DMS 273 treated with DMSO at 0.1 percent for 48 hours (cell line): ENCODE measurements around the gene TNFRSF18.
"Not testable (repeated sequence)": the region's sequence is repeated elsewhere in the genome, so short reads cannot be mapped to it uniquely, and the experiment has no call there.

Experiments used
- DNase-seq: peaks from one replicate; lab custom pipeline; 2025; lab: John Stamatoyannopoulos, UW

TNFRSF18 gene

GRCh38 chr1:1197551-1198422, 8.6 kb downstream of the TNFRSF18 start:
- no peak for DNase-seq

- no peak for DNase-seq
Observed at GRCh38 chr1:1197188-1197500, 9.2 kb downstream of the TNFRSF18 start.

DNA sequence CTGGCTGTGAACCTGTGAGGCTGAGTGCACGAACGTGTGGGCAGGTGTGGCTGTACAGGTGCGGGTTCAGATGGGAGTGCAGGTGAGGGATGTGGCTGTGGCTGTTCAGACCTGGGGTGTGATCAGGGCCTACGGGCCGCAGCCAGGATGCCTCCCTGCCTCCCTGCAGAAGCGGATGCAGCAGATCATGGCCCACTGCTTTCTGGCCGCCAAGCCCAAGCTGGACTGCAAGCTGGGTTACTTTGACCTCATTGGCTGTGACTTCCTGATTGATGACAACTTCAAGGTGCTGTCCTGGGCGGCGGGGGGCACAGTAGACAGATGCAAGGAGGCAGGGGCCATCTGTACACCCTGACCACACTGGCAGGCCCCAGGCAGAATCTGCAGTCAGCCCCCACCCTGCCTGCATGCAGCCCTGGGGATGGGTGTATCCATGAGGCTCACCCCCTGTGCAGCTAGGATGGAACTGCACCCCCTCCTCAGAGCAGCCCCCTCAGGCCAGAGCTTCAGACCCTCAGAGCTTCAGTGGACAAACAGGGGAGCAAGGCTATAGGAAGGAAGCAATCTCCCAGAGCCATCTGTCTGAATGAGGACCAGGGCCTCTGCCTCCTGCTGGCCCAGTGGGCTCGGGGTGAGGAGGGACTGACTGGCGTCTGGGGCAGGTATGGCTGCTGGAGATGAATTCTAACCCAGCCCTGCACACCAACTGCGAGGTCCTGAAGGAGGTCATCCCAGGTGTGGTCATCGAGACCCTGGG, 9.8 kb downstream of the TNFRSF18 start:
- DNase-seq, result no peak

- DNase-seq, result not testable (repeated sequence)
Observed at GRCh38 chr1:1195726-1196125, 10.7 kb downstream of the TNFRSF18 start.

DNA sequence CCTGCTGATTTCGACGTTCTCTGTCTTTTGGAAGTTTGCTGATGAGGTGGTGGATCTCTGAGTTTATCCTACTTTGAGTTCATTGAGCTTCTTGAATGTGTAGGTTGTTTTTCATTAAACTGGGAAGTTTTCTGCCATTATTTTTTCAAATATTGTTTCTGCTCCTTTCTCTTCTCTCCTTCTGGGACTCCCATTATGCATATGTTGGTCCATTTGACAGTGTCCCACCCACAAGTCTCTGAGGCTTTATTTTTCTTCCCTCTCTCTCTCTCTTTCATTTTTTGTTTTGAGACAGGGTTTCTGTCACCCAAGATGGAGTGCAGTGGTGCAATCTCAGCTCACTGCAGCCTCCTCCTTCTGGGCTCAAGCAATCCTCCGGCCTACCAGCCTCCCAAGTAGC, 11.7 kb downstream of the TNFRSF18 start:
- DNase-seq, result no peak

- no peak for DNase-seq
Observed at GRCh38 chr1:1191734-1192133, 14.7 kb downstream of the TNFRSF18 start.

DNA sequence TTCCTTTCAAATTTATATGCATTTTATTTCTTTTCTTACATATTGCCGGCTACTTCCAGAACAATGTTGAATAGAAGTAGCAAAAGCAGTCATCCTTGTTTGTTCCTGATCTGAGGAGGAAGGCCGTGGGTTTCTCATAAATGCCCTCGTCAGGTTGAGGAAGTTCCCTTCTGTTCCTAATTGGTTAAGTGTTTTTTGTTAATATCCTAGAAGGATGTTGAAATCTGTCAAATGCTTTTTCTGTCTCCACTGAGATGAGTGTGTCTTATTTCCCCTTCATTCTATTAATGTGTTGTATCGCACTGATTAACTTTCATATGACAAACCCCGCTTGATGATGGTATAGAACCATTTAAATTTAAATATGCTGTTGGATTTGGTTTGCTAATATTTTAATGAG, 17.3 kb downstream of the TNFRSF18 start:
- no peak for DNase-seq

DNA sequence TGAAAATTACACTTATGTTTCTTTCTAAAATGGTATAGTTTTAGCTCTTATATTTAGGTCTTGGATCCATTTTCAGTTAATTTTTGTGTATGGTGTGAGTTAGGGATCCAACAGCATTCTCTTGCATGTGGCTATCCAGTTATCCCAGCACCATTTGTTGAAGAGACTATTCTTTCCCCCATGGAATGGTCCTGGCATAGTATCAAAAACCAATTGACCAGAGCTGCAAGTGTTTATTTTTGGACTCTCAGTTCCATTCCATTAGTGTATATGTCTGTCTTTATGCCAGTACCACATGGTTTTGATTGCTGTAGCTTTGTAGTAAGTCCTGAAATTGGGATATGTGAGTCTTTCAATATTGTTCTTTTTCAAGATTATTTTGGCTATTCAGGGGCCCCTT, 18.5 kb downstream of the TNFRSF18 start:
- no peak for DNase-seq

DNA sequence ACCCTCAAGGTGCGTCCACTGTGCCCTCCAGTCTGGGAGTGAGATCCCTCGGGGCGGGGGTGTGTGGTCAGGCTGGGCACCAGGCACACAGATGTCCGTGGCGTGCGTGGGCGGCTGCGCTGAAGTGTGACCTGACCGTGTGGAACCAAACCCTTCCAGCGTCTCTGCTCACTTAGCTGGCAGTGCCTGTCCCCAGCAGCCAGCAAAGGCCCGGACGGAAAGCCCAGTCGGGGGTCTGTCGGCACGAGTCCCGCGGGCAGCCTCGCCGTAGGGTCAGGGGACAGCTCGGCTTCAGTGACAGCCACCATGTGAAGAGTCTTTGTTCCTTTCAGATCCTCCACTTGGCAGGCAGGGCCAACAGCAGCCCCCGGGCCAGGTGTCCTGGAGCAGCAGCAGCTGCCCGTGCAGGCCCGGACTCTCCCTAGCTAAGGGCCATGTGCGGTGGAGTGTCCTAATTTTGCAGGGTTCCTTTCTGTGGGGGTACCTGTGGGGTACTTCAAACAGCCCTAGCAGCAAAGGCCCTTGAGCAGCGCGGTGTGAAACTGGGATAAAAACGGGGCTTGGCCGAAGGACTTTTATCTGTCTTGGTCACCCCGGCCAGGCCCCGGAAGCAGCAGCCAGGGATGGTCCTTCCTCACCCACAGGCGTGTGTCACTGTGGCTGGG, 21.2 kb downstream of the TNFRSF18 start:
- DNase-seq, result no peak

DNA sequence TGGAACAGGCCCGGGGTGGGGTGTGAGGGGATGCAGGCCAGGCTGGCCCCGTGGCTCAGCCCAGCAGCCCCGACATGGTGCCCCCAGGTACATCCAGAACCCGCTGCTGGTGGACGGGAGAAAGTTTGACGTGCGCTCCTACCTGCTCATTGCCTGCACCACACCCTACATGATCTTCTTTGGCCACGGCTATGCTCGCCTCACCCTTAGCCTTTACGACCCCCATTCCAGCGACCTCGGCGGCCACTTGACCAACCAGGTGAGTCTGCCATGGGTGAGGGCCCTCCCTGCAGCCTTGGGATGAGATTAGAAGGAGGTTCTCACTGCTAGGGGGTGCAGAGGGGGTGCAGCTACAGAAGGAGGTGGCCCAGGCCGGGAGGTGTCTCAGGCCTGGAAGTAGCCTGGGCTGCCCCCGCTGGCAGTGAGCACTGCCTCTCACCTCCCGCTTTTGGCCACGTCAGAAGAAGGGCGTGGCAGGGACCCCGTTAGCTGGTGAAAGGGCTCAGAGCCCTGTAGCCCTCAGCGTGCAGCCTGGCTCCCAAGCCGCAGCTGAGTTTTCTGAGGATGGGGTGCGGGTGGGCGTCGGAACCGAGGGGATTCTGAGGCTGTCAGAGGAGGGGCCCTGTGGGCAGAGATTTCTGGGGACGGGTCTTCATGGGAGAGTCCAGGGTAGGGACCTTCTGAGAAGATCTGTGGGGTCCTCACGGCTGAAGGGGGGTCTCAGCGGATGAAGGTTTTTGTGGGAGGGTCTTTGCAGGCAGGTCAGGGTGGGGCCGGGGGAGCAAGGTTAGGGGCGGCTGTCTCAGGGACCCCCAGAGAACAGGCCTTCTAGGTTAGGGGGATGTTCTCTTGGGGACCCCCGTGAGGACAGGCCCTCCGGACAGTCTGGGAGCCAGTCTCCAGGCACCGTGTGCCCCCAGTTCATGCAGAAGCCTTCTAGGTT, 22.3 kb downstream of the TNFRSF18 start:
- DNase-seq, result no peak

DNA sequence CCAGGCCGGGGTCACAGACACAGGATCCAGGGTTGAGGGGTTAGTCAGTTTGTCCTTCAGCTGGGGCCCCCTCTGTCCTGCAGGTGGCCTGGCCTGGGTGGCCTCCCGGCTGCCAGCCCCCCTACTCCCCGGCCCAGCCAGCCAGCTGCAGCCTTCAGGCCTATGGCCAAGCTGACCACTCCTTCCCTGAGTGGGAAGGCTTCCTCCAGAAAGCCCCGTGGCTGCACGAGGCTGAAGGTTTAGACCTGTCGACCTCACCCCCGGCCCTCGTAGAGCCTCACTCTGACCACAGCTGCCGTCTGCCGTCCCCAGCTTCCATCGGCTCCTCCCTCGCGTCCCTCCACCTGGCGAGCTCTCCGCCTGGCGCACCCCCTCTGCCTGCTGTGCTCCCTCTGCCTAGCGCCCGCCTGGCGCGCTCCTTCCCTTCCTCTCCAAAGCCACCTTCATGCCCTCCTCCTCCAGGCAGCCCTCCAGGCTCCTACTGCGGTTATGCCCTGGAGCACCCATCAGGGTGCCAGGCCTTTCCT, 23.1 kb downstream of the TNFRSF18 start:
- no peak for DNase-seq

GRCh38 chr1:1182491-1183220, 23.7 kb downstream of the TNFRSF18 start:
- no peak for DNase-seq

DNA sequence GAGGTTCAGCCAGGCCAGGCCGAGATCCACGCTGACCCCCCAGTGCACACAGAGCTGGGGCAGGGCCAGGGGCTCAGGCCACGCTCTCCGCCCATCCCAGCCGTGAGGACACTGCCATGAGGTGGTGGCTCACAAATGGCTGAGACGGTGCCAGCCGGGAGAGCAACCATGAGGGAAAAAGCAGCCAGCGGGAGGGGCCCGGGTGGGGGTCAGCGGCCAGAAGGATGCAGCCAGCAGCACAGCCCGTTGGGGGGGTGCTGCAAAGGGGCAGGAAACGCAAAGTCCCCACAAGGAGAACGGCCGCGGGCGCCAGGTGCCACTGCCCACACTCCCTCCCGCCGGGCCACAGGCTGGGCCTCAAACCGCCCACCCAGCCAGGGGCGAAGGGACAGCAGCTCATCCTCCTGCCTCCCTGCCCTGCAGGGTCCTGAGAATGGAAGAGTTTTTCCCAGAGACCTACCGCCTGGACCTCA, 24.4 kb downstream of the TNFRSF18 start:
- no peak for DNase-seq

DNA sequence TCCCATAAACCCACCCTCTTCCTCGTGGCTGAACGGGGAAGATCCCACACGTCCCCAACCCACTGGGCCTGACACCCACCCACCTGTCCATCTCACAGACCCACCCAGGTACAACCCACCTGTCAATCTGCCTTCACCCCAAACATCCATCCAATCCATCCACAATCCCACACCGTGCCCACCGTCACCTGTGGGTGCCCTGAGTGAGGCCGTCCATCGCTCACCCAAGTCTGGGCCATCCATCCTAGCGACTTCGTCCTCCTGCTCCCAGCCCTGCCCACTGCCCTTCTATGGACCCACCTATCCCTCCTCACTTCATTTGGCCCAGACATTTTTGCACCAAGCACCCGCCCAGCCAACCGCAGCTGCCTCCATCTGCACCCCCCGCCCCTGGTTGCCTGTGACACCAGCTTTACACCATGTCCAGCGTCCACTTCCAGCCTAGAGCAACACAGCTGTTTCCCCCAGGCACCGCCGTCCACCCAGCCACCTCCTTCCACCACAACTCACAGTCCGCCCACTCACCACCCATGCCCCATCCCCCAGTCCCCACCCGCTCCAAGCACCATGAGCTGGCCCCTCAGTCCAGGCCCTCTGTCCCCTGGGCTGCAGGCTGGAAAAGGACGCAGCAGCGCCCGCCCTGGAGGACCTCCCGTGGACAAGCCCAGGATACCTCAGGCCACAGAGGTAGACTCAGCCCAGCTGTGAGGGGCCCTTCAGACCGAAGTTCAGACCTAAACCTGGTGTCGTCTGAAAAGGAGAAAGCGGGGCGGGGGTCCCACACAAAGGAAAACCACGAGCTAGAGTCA, 25.1 kb downstream of the TNFRSF18 start:
- no peak for DNase-seq

DNA sequence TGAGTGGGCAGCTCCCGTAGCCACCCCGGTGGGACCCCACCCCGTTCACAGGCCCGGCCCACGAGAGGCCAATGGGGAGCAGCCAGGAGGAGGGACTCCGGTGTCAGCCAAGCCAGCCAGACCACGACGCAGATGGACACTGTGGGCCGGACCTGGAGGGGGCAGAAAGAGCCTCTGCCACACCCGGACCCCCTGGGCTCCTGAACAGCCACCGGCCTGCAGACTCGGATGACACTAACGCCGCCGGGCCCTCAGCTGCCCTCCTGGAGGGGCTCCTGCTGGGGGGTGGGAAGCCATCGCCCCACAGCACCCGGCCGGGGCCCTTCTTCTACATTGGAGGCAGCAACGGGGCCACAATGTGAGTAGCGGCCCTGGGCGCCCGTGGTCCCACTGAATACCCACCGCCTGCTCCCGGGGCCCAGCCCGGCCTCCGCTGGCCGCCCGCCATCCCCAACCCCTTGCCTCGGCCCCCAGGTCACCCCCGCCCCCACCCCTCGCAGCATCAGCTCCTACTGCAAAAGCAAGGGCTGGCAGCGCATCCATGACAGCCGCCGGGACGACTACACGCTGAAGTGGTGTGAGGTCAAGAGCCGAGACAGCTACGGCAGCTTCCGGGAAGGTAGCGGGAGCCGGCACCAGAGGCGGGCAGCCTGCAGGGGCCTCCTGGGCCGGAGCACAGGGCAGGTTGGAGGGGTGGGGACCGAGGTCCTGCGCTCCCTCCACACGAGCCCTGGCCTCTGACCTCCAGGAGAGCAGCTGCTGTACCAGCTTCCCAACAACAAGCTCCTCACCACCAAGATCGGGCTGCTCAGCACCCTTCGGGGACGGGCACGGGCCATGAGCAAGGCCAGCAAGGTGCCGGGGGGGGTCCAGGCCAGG, 26.2 kb downstream of the TNFRSF18 start:
- DNase-seq, result no peak

DNA sequence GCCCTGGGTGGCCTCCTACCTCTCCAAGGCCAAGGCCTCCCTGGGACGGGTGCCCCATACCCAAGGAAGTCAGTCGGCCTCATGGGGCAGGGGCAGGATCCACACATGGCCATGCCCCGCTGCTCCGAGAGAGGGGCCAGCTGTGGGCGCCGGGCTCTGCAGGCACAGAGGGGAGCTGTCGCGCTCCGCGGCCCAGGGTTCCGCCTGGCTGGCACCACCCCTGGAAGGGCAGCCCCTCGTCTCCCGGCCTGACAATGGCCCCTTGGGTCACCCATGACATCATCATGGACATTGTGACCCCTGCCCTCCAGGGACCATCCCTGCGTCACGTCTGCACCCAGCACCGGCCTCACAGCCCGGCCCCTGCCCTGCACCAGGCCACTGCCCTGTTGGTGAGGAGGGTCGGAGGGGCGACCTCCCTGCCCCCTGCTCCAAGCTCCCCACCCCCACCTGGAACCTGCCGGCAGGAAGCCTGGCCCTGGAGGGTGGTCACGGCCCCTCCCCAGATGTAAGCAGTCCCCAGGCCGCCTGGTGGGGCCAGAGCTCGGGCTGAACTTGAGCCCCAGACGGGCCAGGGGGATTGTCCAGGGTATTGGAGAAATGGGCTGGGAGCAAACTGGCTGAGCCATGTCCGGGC, 26.9 kb downstream of the TNFRSF18 start:
- DNase-seq, result no peak

- no peak for DNase-seq
Observed at GRCh38 chr1:1178794-1179331, 27.5 kb downstream of the TNFRSF18 start.
